ENCODE measurements around the gene FAM25C. TPM values are rescaled to one million over a fixed set of nuclear protein-coding genes. Genes with fewer than 3 reads are reported as not detected.
"Not testable (repeated sequence)": the region's sequence is repeated elsewhere in the genome, so short reads cannot be mapped to it uniquely, and the experiment has no call there.

Gene FAM25C

DNA sequence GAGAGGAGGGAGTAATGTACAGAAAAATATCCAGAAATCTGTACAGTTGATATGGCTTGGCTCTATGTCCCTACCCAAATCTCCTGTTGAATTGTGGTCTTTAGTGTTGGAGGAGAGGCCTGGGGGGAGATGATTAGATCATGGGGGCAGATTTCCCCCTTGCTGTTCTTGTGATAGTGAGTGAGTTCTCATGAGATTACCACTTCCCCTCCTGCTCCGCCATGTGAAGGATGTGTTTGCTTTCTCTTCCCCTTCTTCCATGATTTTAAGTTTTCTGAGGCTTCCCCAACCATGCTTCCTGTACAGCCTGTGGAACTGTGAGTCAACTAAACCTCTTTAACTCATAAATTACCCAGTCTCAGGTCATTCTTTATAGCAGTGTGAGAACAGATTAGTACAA lies 52.2 kb downstream of the FAM25C start:
- H3K23ac ChIP-seq (ENCODE audit: low read length); H3K36me3 ChIP-seq (ENCODE audit: control insufficient read depth, insufficient read depth, low read length); H3K79me1 ChIP-seq (ENCODE audit: low read length); H4K5ac ChIP-seq (ENCODE audit: low read length); H3K79me2 ChIP-seq (ENCODE audit: control insufficient read depth, insufficient read depth, low read length); H3K27ac ChIP-seq (ENCODE audit: low read depth, low read length); H3K56ac ChIP-seq (ENCODE audit: low read length); DNase-seq; H3K18ac ChIP-seq (ENCODE audit: low read length); H2BK15ac ChIP-seq (replicated peaks; ENCODE audit: low read depth); H2BK120ac ChIP-seq (ENCODE audit: low read depth, low read length); H3K9ac ChIP-seq (ENCODE audit: low read length); H3K4ac ChIP-seq (ENCODE audit: low read depth, low read length); H3K4me1 ChIP-seq (ENCODE audit: control insufficient read depth, low read depth, low read length); H2BK5ac ChIP-seq (ENCODE audit: low read length); H3K4me2 ChIP-seq (ENCODE audit: low read length); H2AK5ac ChIP-seq (ENCODE audit: low read length); H3K27me3 ChIP-seq (ENCODE audit: insufficient read depth, low read length, poor library complexity); H4K8ac ChIP-seq (ENCODE audit: low read depth, low read length); H3K4me3 ChIP-seq (ENCODE audit: low read length): not testable (repeated sequence)
- WGBS (ENCODE audit: extremely low coverage, insufficient coverage, low lambda C conversion rate): no CpG with 5 or more reads among the region's 1 CpG

Small RNA genes lying within 50 kb of the gene (small RNA-seq; reads per million reads assigned to genes)
- not detected for gene RNA5SP315 (ENCODE audit: insufficient read depth)

Data from mesendoderm (in vitro differentiated cells).